Activated CD4-positive, alpha-beta T cell treated with anti-CD3 and anti-CD28 coated beads, Interleukin-2, amount 10 ng/mL, durations not matched to agents 24 days and 14 days (primary cell): ENCODE results near the gene TRIM22. TPM values are rescaled to one million over a fixed set of nuclear protein-coding genes. Genes with fewer than 3 reads are reported as not detected.

Source experiments
- DNase-seq: peaks from one replicate; pipeline ENCODE4 v3.0.0; 2022
- H3K27ac Mint-ChIP-seq: one replicate; pipeline ENCODE4 v1.8.0; 2022; ENCODE audit warnings: mild to moderate bottlenecking, mixed read lengths
- H3K27me3 Mint-ChIP-seq: one replicate; pipeline ENCODE4 v1.8.0; 2022; ENCODE audit warnings: mixed read lengths
- H3K36me3 Mint-ChIP-seq: one replicate; pipeline ENCODE4 v1.8.0; 2022; ENCODE audit warnings: low read depth, mild to moderate bottlenecking, mixed read lengths
- H3K4me1 Mint-ChIP-seq: one replicate; pipeline ENCODE4 v1.8.0; 2021; ENCODE audit warnings: mixed read lengths
- H3K4me3 Mint-ChIP-seq: one replicate; pipeline ENCODE4 v1.8.0; 2022; ENCODE audit warnings: mild to moderate bottlenecking, moderate library complexity, mixed read lengths
- H3K9me3 Mint-ChIP-seq: one replicate; pipeline ENCODE4 v1.8.0; 2021; ENCODE audit warnings: mixed read lengths
- intact Hi-C: fragments of 100-400 bp; cut with micrococcal nuclease; formaldehyde crosslinking; loops from one replicate; pipeline ENCODE4 v1.15.1; 2023
- total RNA-seq: library from RNA; stranded (reverse); gene quantifications from 2 replicates; pipeline ENCODE4 v1.2.3, GENCODE V29; 2022

The TRIM22 gene
- total RNA-seq, 1 donor from 2014 or later = 104 TPM

DNA sequence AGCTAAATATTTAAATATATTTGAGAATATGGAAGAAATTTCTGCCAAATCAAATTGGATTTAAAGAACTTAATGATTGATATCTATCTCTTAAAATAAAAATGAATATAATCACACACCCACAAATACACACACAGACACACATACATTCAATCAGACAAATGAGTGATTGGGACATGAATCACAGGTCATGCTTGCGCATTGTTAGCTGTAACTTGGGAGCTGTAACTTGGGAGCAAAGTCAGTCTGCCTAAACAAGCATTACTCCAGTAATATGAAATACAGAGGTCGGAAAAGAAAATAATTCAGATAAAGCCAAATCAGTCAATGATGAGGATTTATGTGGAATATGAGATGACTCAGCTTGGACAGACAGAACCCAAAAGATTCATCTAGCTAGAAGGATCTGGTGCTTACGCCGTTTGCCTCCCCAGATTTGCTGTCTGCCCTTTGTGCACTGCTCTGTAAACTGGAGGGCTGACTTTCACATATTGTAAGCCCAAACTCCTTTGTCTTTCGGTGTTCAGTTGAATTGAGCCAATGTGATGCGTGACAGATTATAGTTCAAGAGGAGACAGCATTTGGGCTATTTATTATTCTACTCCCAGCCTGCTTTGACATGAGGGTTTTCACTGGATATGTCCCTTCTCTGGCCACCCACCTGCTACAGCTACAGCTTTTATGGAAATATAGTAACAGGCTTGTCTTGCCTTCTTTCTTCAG, 48.2 kb downstream of the TRIM22 start:
- H3K9me3 Mint-ChIP-seq = peaks cover 17% of the 10 kb centered on the region
- no peak for DNase-seq
- no peaks in the 10 kb centered on the region for H3K4me1 Mint-ChIP-seq
- intact Hi-C loops = no loop called here
- no peak overlapping the region for H3K4me3 Mint-ChIP-seq
- H3K27me3 Mint-ChIP-seq = peaks cover 7% of the 10 kb centered on the region
- no peak overlapping the region for H3K27ac Mint-ChIP-seq
- peaks cover 2% of the 10 kb centered on the region for H3K36me3 Mint-ChIP-seq

DNA sequence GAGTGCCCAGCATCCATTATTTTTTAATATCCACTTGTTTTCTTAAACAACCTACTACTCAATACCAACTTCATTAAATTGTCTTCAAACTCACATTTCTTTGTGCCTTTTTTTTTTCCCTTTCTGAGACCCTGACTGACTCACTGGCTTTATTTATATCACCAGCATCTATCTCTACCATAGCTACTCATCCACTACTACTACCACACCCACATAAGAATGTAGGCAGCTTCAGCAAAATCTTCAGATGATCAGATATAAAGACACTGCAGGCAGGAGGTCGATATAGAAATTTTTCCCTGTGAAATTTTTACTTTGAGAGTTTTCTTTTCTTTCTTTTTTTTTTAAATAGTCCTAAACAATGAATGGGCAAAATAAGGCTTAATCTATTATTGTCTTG, 48.8 kb downstream of the TRIM22 start:
- Mint-ChIP-seq H3K9me3 (peaks cover 17% of the 10 kb centered on the region), H3K27ac (no peak overlapping the region), H3K4me1 (no peaks in the 10 kb centered on the region), H3K4me3 (no peak overlapping the region), H3K36me3 (peaks cover 2% of the 10 kb centered on the region), H3K27me3 (peaks cover 8% of the 10 kb centered on the region)
- intact Hi-C loops = no loop called here
- DNase-seq = no peak

GRCh38 chr11:5746614-5747013, 57.0 kb downstream of the TRIM22 start:
- H3K27ac Mint-ChIP-seq = no peak overlapping the region
- intact Hi-C loops = no loop called here

DNA sequence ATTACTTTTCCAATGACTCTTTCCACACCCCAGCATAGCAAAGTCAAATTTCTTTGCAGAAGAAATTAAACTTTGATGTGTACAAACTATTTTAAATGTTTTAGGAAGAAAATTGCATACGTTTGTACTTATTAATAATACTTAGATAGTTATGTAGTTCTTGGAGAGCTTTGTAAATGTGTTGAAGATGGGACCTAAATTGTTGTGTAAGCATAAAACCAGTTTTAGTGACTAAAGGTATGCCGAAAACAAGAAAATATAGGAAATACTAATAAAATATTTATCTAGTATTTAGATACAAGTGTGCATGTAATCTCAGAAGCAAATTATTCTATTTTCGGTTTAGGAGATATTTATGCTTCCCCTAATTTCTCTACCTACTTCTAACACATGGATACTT, 60.2 kb downstream of the TRIM22 start:
- peaks cover 4% of the 10 kb centered on the region for H3K27me3 Mint-ChIP-seq
- no peaks in the 10 kb centered on the region for H3K4me1 Mint-ChIP-seq
- intact Hi-C loops = no loop called here
- no peak overlapping the region for H3K4me3 Mint-ChIP-seq
- no peak for DNase-seq
- no peaks in the 10 kb centered on the region for H3K36me3 Mint-ChIP-seq
- no peak overlapping the region for H3K27ac Mint-ChIP-seq
- H3K9me3 Mint-ChIP-seq = no peaks in the 10 kb centered on the region

More at GRCh38 chr11:5746614-5747013, 57.0 kb downstream of the TRIM22 start:
- Mint-ChIP-seq H3K27me3 (peaks cover 10% of the 10 kb centered on the region), H3K9me3 (peaks cover 5% of the 10 kb centered on the region), H3K4me3 (no peak overlapping the region), H3K4me1 (no peaks in the 10 kb centered on the region), H3K36me3 (no peaks in the 10 kb centered on the region)
- DNase-seq = no peak

GRCh38 chr11:5753943-5754342, 64.4 kb downstream of the TRIM22 start, which contains the start of gene OR52N4:
TSS of gene OR52N4 (plus strand) at chr11:5754243. CDS start at chr11:5754741, 498 bp downstream.
- no peaks in the 10 kb centered on the region for H3K36me3 Mint-ChIP-seq
- no peak for DNase-seq
- no peaks in the 10 kb centered on the region for H3K4me1 Mint-ChIP-seq
- no peak within 1 kb of the TSS for H3K4me3 Mint-ChIP-seq
- peaks cover 11% of the 10 kb centered on the region for H3K27me3 Mint-ChIP-seq
- H3K27ac Mint-ChIP-seq = no peak within 1 kb of the TSS
- intact Hi-C loops = no loop called here
- H3K9me3 Mint-ChIP-seq = no peaks in the 10 kb centered on the region

Other genes with a start within 250 kb of the TRIM22 start
- gene OR51I1, start 248.3 kb upstream of the TRIM22 start, total RNA-seq = not detected in 2 replicates
- not detected in 2 replicates for gene OR51I2, start 240.5 kb upstream of the TRIM22 start, total RNA-seq
- gene OR52D1, start 201.1 kb upstream of the TRIM22 start, total RNA-seq = not detected in 2 replicates
- gene UBQLN3, start 179.8 kb upstream of the TRIM22 start, total RNA-seq = not detected in 2 replicates
- gene UBQLNL, start 173.1 kb upstream of the TRIM22 start, total RNA-seq = not detected in 2 replicates
- gene OR52H1, start 141.2 kb upstream of the TRIM22 start, total RNA-seq = not detected in 2 replicates
- not detected in 2 replicates for gene OR52B6, start 108.9 kb upstream of the TRIM22 start, total RNA-seq
- 0.14 and 0.62 TPM in 2 replicates for gene TRIM6, start 93.2 kb upstream of the TRIM22 start, total RNA-seq
- gene TRIM34, start 64.8 kb upstream of the TRIM22 start, total RNA-seq = 5.3 TPM in 2 replicates
- 9.3 and 9.7 TPM in 2 replicates for gene TRIM5, start 4.7 kb upstream of the TRIM22 start, total RNA-seq
- 0.16 TPM in 1 of 2 replicates, not detected in the other for gene OR56B1, start 46.7 kb downstream of the TRIM22 start, total RNA-seq
- 0.38 TPM in 1 of 2 replicates, not detected in the other for gene OR52N4, start 64.5 kb downstream of the TRIM22 start, total RNA-seq
- not detected in 2 replicates for gene OR52N5, start 93.6 kb downstream of the TRIM22 start, total RNA-seq
- gene OR52N1, start 101.5 kb downstream of the TRIM22 start, total RNA-seq = not detected in 2 replicates
- gene OR52N2, start 119.1 kb downstream of the TRIM22 start, total RNA-seq = not detected in 2 replicates
- not detected in 2 replicates for gene OR52E6, start 152.1 kb downstream of the TRIM22 start, total RNA-seq
- gene OR52E8, start 167.9 kb downstream of the TRIM22 start, total RNA-seq = not detected in 2 replicates
- gene OR52E4, start 190.8 kb downstream of the TRIM22 start, total RNA-seq = not detected in 2 replicates
- not detected in 2 replicates for gene OR52E5, start 203.4 kb downstream of the TRIM22 start, total RNA-seq